Heart right ventricle (tissue), 16 donors: Measurements from ENCODE around the gene TEX264. TPM values are rescaled to one million over a fixed set of nuclear protein-coding genes. Genes with fewer than 3 reads are reported as not detected.

Experiments used
- ATAC-seq, 8 donors: fragments of 200-7000 bp; cut with Tn5 transposase; one replicate each; pipeline ENCODE4 v1.9.1; 2020; ENCODE audit warnings: mild to moderate bottlenecking in 8 of 8, moderate library complexity in 8 of 8, moderate number of reproducible peaks in 1 of 8
- DNase-seq, 2 donors: peaks; one replicate each; pipeline ENCODE4 v3.0.0-alpha.2; 2020
- H3K27ac ChIP-seq, 10 donors: fragments of 200-600 bp; sonication (generic) in 2 of 10; one replicate each; pipeline versions ENCODE4 v1.5.0 to v1.8.0; 2020 to 2022; ENCODE audit warnings: mild to moderate bottlenecking in 3 of 10
- H3K27me3 ChIP-seq, 7 donors: fragments of 200-600 bp; one replicate each; pipeline ENCODE4 v1.8.0; 2021 to 2022; ENCODE audit warnings: mild to moderate bottlenecking in 2 of 7
- H3K36me3 ChIP-seq, 9 donors: fragments of 200-600 bp; sonication (generic) in 1 of 9; one replicate each; pipeline versions ENCODE4 v1.5.0 to v1.8.0; 2020 to 2022; ENCODE audit warnings: mild to moderate bottlenecking in 2 of 9
- H3K4me1 ChIP-seq, 9 donors: fragments of 200-600 bp; sonication (generic) in 1 of 9; one replicate each; pipeline versions ENCODE4 v1.5.0 to v1.8.0; 2020 to 2022; ENCODE audit warnings: mild to moderate bottlenecking in 4 of 9
- H3K4me3 ChIP-seq, 10 donors: fragments of 200-600 bp; sonication (generic) in 2 of 10; one replicate each; pipeline versions ENCODE4 v1.5.0 to v1.8.0; 2020 to 2022; ENCODE audit warnings: mild to moderate bottlenecking in 7 of 10, moderate library complexity in 2 of 10
- H3K9me3 ChIP-seq, 11 donors: fragments of 200-600 bp in 10 of 11; sonication (generic) in 2 of 11; one replicate each; pipeline versions ENCODE4 v1.5.0 to v1.8.0; 2013 to 2022; ENCODE audit warnings: mild to moderate bottlenecking in 2 of 11, control low read depth in 1 of 11, moderate library complexity in 1 of 11
- WGBS, 2 donors: extraction: QIAGEN DNeasy Blood & Tissue Kit; methylation state at CpG; one replicate each; pipeline ENCODE4 v1.1.7; 2013; ENCODE audit warnings: inconsistent platforms in 1 of 2; 5-methylcytosine and 5-hydroxymethylcytosine counted together
- intact Hi-C, 10 donors: fragments of 100-400 bp; cut with DNase I; formaldehyde crosslinking; loops; one replicate each; pipeline versions ENCODE4 v1.11.1 to v1.14.2; 2022
- polyA plus RNA-seq, 2 donors: library from polyadenylated mRNA; stranded (reverse); fragments of 200-250 nt; gene quantifications; one replicate each; pipeline ENCODE4 v1.2.3, GENCODE V29; 2013
- total RNA-seq, 10 donors: library from RNA; stranded (reverse); fragmentation: NEBNext Ultra II Directional in 3 of 10; extraction: Animal tissue kit (Norgen Biotek cat#: 25700) in 3 of 10; gene quantifications; one replicate each; pipeline versions ENCODE4 v1.2.1 to v1.2.4, GENCODE V29; 2021 to 2023
- TF ChIP-seq, protein P1 (sequence below), 9 donors: fragments of 200-600 bp; sonication (generic) in 2 of 9; IDR thresholded peaks; one replicate each; pipeline versions ENCODE4 v1.5.0 to v1.8.0; 2021 to 2022; ENCODE audit warnings: antibody characterized with exemption in 9 of 9, mild to moderate bottlenecking in 5 of 9, moderate library complexity in 1 of 9
- donor health status: Arrhythmogenic right ventricular cardiomyopathy.
- donor health status: ischemic (EF 13 %, LVEDD 7.1; RV severe dilation, severe dysfunction).
- donor health status: healthy with polysubstance abuse.
- donor health status: DM: no; HTN: yes; CAD: no.
- donor health status: DM: no; HTN: no; CAD: no.
- donor health status: ischemic (EF 25% LVEDD 6.9; RV normal size, moderate dysfunction).
- donor health status: ischemic (EF 25% LVEDD 5.7; RV mildly dilated, moderate dysfunction).
- donor health status: healthy.
- donor health status: DM: yes; HTN: yes; CAD: no.
- donor health status: Ischemic cardiomyopathy.
- donor health status: ischemic (EF 35%, LVEDD 5.7; RV mildly dilated, moderate dysfunction).
- donor health status: nonischemic (EF 11% LVEDD 7.7; RV severe dilation, severe dysfunction).
- donor health status: DM: yes; HTN: yes; CAD: no.
- donor health status: PGD.
- donor health status: ischemic (EF 29% LVEDD 5.4; RV normal size, mild dysfunction).
- donor health status: nonischemic (EF 23%, LVEDD 6.1; RV moderate dilation, normal function).

TEX264 gene
- total and polyA plus RNA-seq, 12 donors: 28.4 to 87.0 (median 35.9) TPM

DNA sequence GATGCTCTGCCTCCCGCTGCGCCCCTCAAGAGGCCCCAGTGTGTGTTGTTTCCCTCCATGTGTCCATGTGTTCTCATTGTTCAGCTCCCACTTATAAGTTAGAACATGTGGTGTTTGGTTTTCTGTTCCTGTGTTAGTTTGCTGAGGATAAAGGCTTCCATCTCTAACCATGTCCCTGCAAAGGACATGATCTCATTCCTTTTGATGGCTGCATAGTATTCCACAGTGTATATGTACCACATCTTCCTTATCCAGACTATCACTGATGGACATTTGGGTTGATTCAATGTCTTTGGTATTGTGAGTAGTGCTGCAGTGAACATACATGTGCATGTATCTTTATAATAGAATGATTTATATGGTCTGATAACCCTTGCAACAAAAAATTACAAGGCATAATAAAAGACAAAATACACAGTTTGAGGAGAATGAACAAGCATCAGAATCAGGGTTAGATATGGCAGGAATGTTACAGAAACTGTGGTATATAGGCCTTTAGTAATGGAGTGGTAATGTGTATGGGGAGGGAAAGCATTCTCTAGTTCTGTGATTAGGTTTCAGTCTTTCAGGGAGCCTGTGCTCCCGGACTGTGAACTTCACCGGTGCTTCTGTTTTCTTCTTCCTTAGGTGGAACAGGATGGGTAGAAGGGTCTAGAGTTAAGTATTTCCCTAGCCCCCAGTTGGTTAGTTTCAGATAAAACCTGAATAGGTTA lies 63.0 kb downstream of the TEX264 start:
- no peak overlapping the region for H3K27ac ChIP-seq
- H3K36me3 ChIP-seq: no peaks in the 10 kb centered on the region
- peaks cover 0 to 3% (median 0%) of the 10 kb centered on the region in 9 donors for H3K4me1 ChIP-seq
- no peak overlapping the region for H3K4me3 ChIP-seq
- TF ChIP-seq, protein P1, sequence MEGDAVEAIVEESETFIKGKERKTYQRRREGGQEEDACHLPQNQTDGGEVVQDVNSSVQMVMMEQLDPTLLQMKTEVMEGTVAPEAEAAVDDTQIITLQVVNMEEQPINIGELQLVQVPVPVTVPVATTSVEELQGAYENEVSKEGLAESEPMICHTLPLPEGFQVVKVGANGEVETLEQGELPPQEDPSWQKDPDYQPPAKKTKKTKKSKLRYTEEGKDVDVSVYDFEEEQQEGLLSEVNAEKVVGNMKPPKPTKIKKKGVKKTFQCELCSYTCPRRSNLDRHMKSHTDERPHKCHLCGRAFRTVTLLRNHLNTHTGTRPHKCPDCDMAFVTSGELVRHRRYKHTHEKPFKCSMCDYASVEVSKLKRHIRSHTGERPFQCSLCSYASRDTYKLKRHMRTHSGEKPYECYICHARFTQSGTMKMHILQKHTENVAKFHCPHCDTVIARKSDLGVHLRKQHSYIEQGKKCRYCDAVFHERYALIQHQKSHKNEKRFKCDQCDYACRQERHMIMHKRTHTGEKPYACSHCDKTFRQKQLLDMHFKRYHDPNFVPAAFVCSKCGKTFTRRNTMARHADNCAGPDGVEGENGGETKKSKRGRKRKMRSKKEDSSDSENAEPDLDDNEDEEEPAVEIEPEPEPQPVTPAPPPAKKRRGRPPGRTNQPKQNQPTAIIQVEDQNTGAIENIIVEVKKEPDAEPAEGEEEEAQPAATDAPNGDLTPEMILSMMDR (IDR thresholded peaks at IDR 0.05): no peak
- ATAC-seq: no peak
- DNase-seq: no peak
- WGBS, 2 donors: 74 to 86% methylated on average over 4 of the region's 4 CpGs
- intact Hi-C loops: no loop called here
- peaks cover 0 to 35% (median 9%) of the 10 kb centered on the region in 7 donors for H3K27me3 ChIP-seq
- H3K9me3 ChIP-seq: peaks cover 0 to 10% (median 0%) of the 10 kb centered on the region in 11 donors

DNA sequence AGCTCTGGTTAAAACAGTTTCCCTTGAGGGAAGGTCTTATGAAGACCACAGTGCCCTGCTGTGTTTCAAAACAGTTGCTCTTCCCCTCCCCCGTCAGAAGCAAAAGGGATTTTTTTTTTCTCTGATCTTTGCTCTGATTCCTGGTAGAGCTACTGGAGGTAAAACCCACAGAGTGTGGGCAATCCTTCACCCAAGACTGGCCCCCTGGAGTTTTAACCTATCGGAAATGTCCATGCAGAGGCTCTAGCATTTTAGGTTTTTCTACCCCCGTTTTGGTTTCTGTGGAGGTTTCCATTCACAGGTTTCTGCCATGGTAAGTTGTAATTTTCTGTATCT lies 63.5 kb downstream of the TEX264 start:
- H3K27me3 ChIP-seq: peaks cover 0 to 35% (median 9%) of the 10 kb centered on the region in 7 donors
- no peaks in the 10 kb centered on the region for H3K36me3 ChIP-seq
- ATAC-seq: no peak
- WGBS, 2 donors: 18 to 26% methylated on average over 3 of the region's 3 CpGs
- TF ChIP-seq, protein P1 (IDR thresholded peaks at IDR 0.05): no peak
- peaks cover 0 to 9% (median 0%) of the 10 kb centered on the region in 11 donors for H3K9me3 ChIP-seq
- peaks cover 0 to 7% (median 0%) of the 10 kb centered on the region in 9 donors for H3K4me1 ChIP-seq
- intact Hi-C loops: no loop called here
- H3K4me3 ChIP-seq: no peak overlapping the region
- H3K27ac ChIP-seq: no peak overlapping the region
- DNase-seq: no peak

DNA sequence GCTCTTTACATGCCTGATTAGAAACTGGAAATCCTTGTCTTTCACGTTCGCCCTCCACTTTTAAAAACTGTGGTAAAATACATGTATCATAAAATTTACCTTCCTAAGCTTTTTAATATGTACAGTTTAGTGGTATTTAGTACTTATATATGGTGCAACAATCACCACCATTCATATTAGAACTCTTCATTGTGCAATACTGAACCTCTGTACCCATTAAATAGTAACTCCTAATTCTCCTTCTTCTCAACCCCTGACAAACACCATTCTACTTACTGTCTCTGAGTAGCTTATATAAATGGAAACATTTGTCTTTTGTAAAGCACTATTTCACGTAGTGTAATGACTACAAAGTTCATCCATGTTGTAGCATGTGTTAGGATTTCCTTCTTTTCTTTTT lies 64.0 kb downstream of the TEX264 start:
- H3K27me3 ChIP-seq: peaks cover 0 to 35% (median 9%) of the 10 kb centered on the region in 7 donors
- ATAC-seq (no peak), DNase-seq (no peak)
- WGBS, 2 donors: 64 to 65% methylated on average over 3 of the region's 3 CpGs
- no peak overlapping the region for H3K27ac ChIP-seq
- no peak overlapping the region for H3K4me3 ChIP-seq
- H3K36me3 ChIP-seq: no peaks in the 10 kb centered on the region
- TF ChIP-seq, protein P1 (IDR thresholded peaks at IDR 0.05): no peak
- H3K4me1 ChIP-seq: peaks cover 0 to 12% (median 0%) of the 10 kb centered on the region in 9 donors
- H3K9me3 ChIP-seq: peaks cover 0 to 4% (median 0%) of the 10 kb centered on the region in 11 donors
- intact Hi-C loops: no loop called here

DNA sequence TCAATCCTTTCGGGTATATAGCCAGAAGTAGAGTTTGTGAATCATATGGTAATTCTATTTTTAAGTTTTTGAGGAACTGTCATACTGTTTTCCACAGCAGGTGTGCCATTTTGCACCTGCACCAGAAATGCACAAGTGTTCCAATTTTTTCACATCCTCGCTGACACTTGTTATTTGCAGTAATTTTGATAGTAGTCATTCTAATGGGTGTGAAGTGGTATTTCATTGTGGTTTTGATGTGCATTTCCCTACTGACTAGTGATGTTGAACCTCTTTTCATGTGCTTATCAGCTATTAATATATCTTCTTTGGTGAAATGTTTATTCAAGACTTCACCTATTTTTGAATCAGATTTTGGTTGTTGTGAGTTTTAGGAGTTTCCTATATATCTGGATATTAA lies 64.9 kb downstream of the TEX264 start:
- TF ChIP-seq, protein P1 (IDR thresholded peaks at IDR 0.05): no peak
- WGBS, 2 donors: 79 to 85% methylated on average over 2 of the region's 2 CpGs
- Histone ChIP-seq H3K36me3 (no peaks in the 10 kb centered on the region), H3K9me3 (peaks cover 0 to 4% (median 0%) of the 10 kb centered on the region in 11 donors), H3K27me3 (peaks cover 0 to 35% (median 9%) of the 10 kb centered on the region in 7 donors), H3K4me3 (no peak overlapping the region), H3K4me1 (peaks cover 0 to 12% (median 0%) of the 10 kb centered on the region in 9 donors), H3K27ac (no peak overlapping the region)
- DNase-seq (no peak), ATAC-seq (no peak)
- intact Hi-C loops: no loop called here
